GM23338 (cell line): ENCODE results near the gene RMND5B. TPM values are rescaled to one million over a fixed set of nuclear protein-coding genes. Genes with fewer than 3 reads are reported as not detected.

Source experiments
- ATAC-seq: fragments of 200-7000 bp; cut with Tn5 transposase; 3 replicates; pipeline ENCODE4 v1.9.1; 2020
- DNase-seq: peaks from one replicate; pipeline ENCODE4 v3.0.0-alpha.2; 2015; ENCODE audit warnings: low spot score
- H2AFZ ChIP-seq: fragments of 200-600 bp; sonication (generic); 2 replicates; pipeline ENCODE4 v1.8.0; 2016; ENCODE audit warnings: antibody characterized with exemption, mild to moderate bottlenecking, moderate library complexity
- H3F3A ChIP-seq: fragments of 200-600 bp; sonication (generic); replicated peaks from 2 replicates; pipeline ENCODE4 v1.8.0; 2017; ENCODE audit warnings: antibody characterized with exemption, mixed run types, low read depth
- H3K27ac ChIP-seq: fragments of 200-600 bp; sonication (generic); 2 replicates; pipeline ENCODE4 v1.6.1; 2016; ENCODE audit warnings: low read depth
- H3K27me3 ChIP-seq: fragments of 200-600 bp; sonication (generic); 2 replicates; pipeline ENCODE4 v1.8.0; 2016; ENCODE audit warnings: mild to moderate bottlenecking, mixed run types, moderate library complexity; ENCODE audit not compliant: insufficient read depth
- H3K36me3 ChIP-seq: fragments of 200-600 bp; sonication (generic); 2 replicates; pipeline ENCODE4 v1.8.0; 2016; ENCODE audit warnings: mild to moderate bottlenecking; ENCODE audit not compliant: insufficient read depth
- H3K4me1 ChIP-seq: fragments of 200-600 bp; sonication (generic); 2 replicates; pipeline ENCODE4 v1.8.0; 2016; ENCODE audit warnings: mild to moderate bottlenecking, moderate library complexity; ENCODE audit not compliant: insufficient read depth
- H3K4me2 ChIP-seq: fragments of 200-600 bp; sonication (generic); 2 replicates; pipeline ENCODE4 v1.7.1; 2017; ENCODE audit warnings: mixed run types
- H3K4me3 ChIP-seq: fragments of 200-600 bp; sonication (generic); 2 replicates; pipeline ENCODE4 v1.6.1; 2016; ENCODE audit warnings: mixed run types
- H3K79me2 ChIP-seq: fragments of 200-600 bp; sonication (generic); replicated peaks from 2 replicates; pipeline ENCODE4 v1.8.0; 2017; ENCODE audit warnings: mild to moderate bottlenecking; ENCODE audit not compliant: insufficient read depth
- H3K9me2 ChIP-seq: fragments of 200-600 bp; sonication (generic); 2 replicates; pipeline ENCODE4 v1.8.0; 2017; ENCODE audit not compliant: insufficient read depth
- H4K20me1 ChIP-seq: fragments of 200-600 bp; sonication (generic); replicated peaks from 2 replicates; pipeline ENCODE4 v1.8.0; 2017; ENCODE audit warnings: mild to moderate bottlenecking; ENCODE audit not compliant: insufficient read depth
- H3K27ac Mint-ChIP-seq: 2 replicates; pipeline ENCODE4 v1.8.0; 2020; ENCODE audit warnings: inconsistent platforms, mild to moderate bottlenecking, moderate library complexity, mixed read lengths
- H3K27me3 Mint-ChIP-seq: 3 replicates; pipeline ENCODE4 v1.8.0; 2022; ENCODE audit warnings: low read depth, mild to moderate bottlenecking, moderate library complexity, mixed read lengths, inconsistent platforms; ENCODE audit not compliant: insufficient read depth, poor library complexity
- H3K36me3 Mint-ChIP-seq: 3 replicates; pipeline ENCODE4 v1.8.0; 2021; ENCODE audit warnings: low read depth, mild to moderate bottlenecking, inconsistent platforms, moderate library complexity, mixed read lengths
- H3K4me1 Mint-ChIP-seq: 3 replicates; pipeline ENCODE4 v1.8.0; 2020; ENCODE audit warnings: mild to moderate bottlenecking, inconsistent platforms, mixed read lengths
- H3K4me3 Mint-ChIP-seq: 3 replicates; pipeline ENCODE4 v1.8.0; 2021; ENCODE audit warnings: moderate library complexity, mild to moderate bottlenecking, inconsistent platforms, mixed read lengths
- H3K9me3 Mint-ChIP-seq: 3 replicates; pipeline ENCODE4 v1.8.0; 2020; ENCODE audit warnings: moderate library complexity, mild to moderate bottlenecking, inconsistent platforms, mixed read lengths
- CREB1 ChIP-seq: fragments of 250-450 bp; sonication (Bioruptor Pico); IDR thresholded peaks from 2 replicates; pipeline ENCODE4 v1.5.0; 2020; ENCODE audit warnings: low read depth, mild to moderate bottlenecking, moderate library complexity
- CTCF ChIP-seq, 2 experiments: fragments of 200-600 bp in 1 of 2; sonication (generic) in 1 of 2; conservative IDR thresholded peaks; 2 replicates each; pipeline versions ENCODE4 v1.5.1 to v1.6.1; 2016 to 2017; ENCODE audit warnings: antibody characterized with exemption in 2 of 2, low read depth in 2 of 2, mild to moderate bottlenecking in 2 of 2, moderate library complexity in 1 of 2
- ETS1 ChIP-seq: IDR thresholded peaks from 2 replicates; pipeline ENCODE4 v1.6.1; 2016; ENCODE audit warnings: antibody characterized with exemption
- EZH2 ChIP-seq: fragments of 200-600 bp; sonication (generic); IDR thresholded peaks from one replicate; pipeline ENCODE4 v1.8.0; 2017; ENCODE audit warnings: antibody characterized with exemption, mild to moderate bottlenecking, low read depth; ENCODE audit not compliant: unreplicated experiment
- EZH2phosphoT487 ChIP-seq: fragments of 200-600 bp; sonication (generic); IDR thresholded peaks from one replicate; pipeline ENCODE4 v1.8.1; 2018; ENCODE audit warnings: antibody characterized with exemption; ENCODE audit not compliant: unreplicated experiment
- JUNB ChIP-seq: IDR thresholded peaks from one replicate; pipeline ENCODE4 v1.6.1; 2016; ENCODE audit warnings: antibody characterized with exemption; ENCODE audit not compliant: unreplicated experiment
- NANOG ChIP-seq: IDR thresholded peaks from 2 replicates; pipeline ENCODE4 v1.6.1; 2016; ENCODE audit warnings: antibody characterized with exemption, borderline replicate concordance
- POLR2AphosphoS5 ChIP-seq: IDR thresholded peaks from 2 replicates; pipeline ENCODE4 v1.6.1; 2016; ENCODE audit warnings: antibody characterized with exemption, low read depth
- REST ChIP-seq: IDR thresholded peaks from one replicate; pipeline ENCODE4 v1.6.1; 2018; ENCODE audit warnings: antibody characterized with exemption; ENCODE audit not compliant: unreplicated experiment
- STAT1 ChIP-seq: IDR thresholded peaks from one replicate; pipeline ENCODE4 v1.6.1; 2016; ENCODE audit warnings: antibody characterized with exemption; ENCODE audit not compliant: unreplicated experiment
- ZNF114 ChIP-seq: fragments of 250-450 bp; sonication (Bioruptor Pico); IDR thresholded peaks from 2 replicates; pipeline ENCODE4 v1.5.0; 2020; ENCODE audit warnings: mild to moderate bottlenecking, moderate library complexity
- ZNF331 ChIP-seq: fragments of 250-450 bp; sonication (Bioruptor Pico); IDR thresholded peaks from 2 replicates; pipeline ENCODE4 v1.5.0; 2020; ENCODE audit warnings: low read depth, mild to moderate bottlenecking, moderate library complexity
- ZNF462 ChIP-seq: fragments of 250-450 bp; sonication (Bioruptor Pico); IDR thresholded peaks from 2 replicates; pipeline ENCODE4 v1.5.0; 2020; ENCODE audit warnings: mild to moderate bottlenecking, moderate library complexity
- polyA plus RNA-seq: library from polyadenylated mRNA; unstranded; fragments of >200 nt; fragmentation: Nextera tagmentation; extraction: Ambion mirVana; gene quantifications from 2 replicates; pipeline ENCODE4 v1.2.1, GENCODE V29; 2016
- total RNA-seq: library from RNA; depleted of rRNA; stranded (reverse); fragments of >200 nt; shearing (Covaris generic); gene quantifications from 2 replicates; pipeline ENCODE4 v1.2.3, GENCODE V29; 2014

RMND5B gene
- total and polyA plus RNA-seq, 2 experiments from 2014 or later: 47.5 to 101 TPM

GRCh38 chr5:178180141-178180863 is 49.5 kb downstream of the RMND5B start:
- H3K4me1 ChIP-seq: peaks cover 29% of the 10 kb centered on the region
- Mint-ChIP-seq H3K36me3 (peaks cover 26% of the 10 kb centered on the region), H3K27me3 (peaks cover 14% of the 10 kb centered on the region), H3K4me1 (peaks cover 30% of the 10 kb centered on the region), H3K27ac (peak overlapping the region; percentile 98), H3K4me3 (peak overlapping the region; percentile 54), H3K9me3 (peaks cover 26% of the 10 kb centered on the region)
- no peaks in the 10 kb centered on the region for H3K36me3 ChIP-seq
- H3K79me2 ChIP-seq: no peaks in the 10 kb centered on the region
- ATAC-seq (peak; percentile 90), DNase-seq (peak; percentile 96)
- H4K20me1 ChIP-seq: no peaks in the 10 kb centered on the region
- H3F3A ChIP-seq: peaks cover 16% of the 10 kb centered on the region; the same call in 1 of the 2 replicates
- peak overlapping the region; percentile 28 for H3K4me3 ChIP-seq
- TF ChIP-seq EZH2phosphoT487 (no peak), ZNF114 (CRISPR knock-in tag) (peak; percentile 70; the same call in 1 of the 2 replicates), JUNB (no peak), CREB1 (peak; percentile 80), EZH2 (no peak), CTCF (conservative IDR thresholded peaks at IDR 0.05; ENCODE audit: low read depth in 2 of 2) (no peak), ZNF331 (CRISPR knock-in tag) (no peak), ZNF462 (CRISPR knock-in tag) (peak; percentile 17), ETS1 (no peak), POLR2AphosphoS5 (peak; percentile 78), STAT1 (no peak), REST (no peak), NANOG (peak; percentile 70; the same call in 1 of the 2 replicates)
- H3K9me2 ChIP-seq: no peaks in the 10 kb centered on the region
- H3K27ac ChIP-seq: peak overlapping the region; percentile 96
- no peak overlapping the region for H2AFZ ChIP-seq
- H3K4me2 ChIP-seq: peak overlapping the region; percentile 8; the same call in 1 of the 2 replicates
- H3K27me3 ChIP-seq: no peaks in the 10 kb centered on the region
